Activated naive CD4-positive, alpha-beta T cell treated with anti-CD3 and anti-CD28 coated beads, Interleukin-2, amount 50 U/mL, for 24 hours (primary cell): ENCODE results near the gene S100A1.
"Not testable (repeated sequence)": the region's sequence is repeated elsewhere in the genome, so short reads cannot be mapped to it uniquely, and the experiment has no call there.

Experiments
- H3K27ac Mint-ChIP-seq: one replicate; pipeline ENCODE4 v1.8.0; 2021; ENCODE audit warnings: mild to moderate bottlenecking, mixed read lengths
- H3K27me3 Mint-ChIP-seq: one replicate; pipeline ENCODE4 v1.8.0; 2021; ENCODE audit warnings: mixed read lengths
- H3K36me3 Mint-ChIP-seq: one replicate; pipeline ENCODE4 v1.8.0; 2021; ENCODE audit warnings: mixed read lengths
- H3K4me1 Mint-ChIP-seq: one replicate; pipeline ENCODE4 v1.8.0; 2021; ENCODE audit warnings: mixed read lengths
- H3K4me3 Mint-ChIP-seq: one replicate; pipeline ENCODE4 v1.8.0; 2021; ENCODE audit warnings: mild to moderate bottlenecking, mixed read lengths
- H3K9me3 Mint-ChIP-seq: one replicate; pipeline ENCODE4 v1.8.0; 2021; ENCODE audit warnings: mixed read lengths

The S100A1 gene

GRCh38 chr1:153627715-153628626 lies at the start of gene S100A1:
Gene S100A1 (plus strand): TSS chr1:153628434. CDS start chr1:153630522, 2,088 bp downstream.
- Mint-ChIP-seq H3K27ac (no peak within 1 kb of the TSS), H3K4me3 (no peak within 1 kb of the TSS), H3K27me3 (peaks cover 4% of the 10 kb centered on the region), H3K9me3 (no peaks in the 10 kb centered on the region), H3K4me1 (peaks cover 13% of the 10 kb centered on the region), H3K36me3 (no peaks in the 10 kb centered on the region)

GRCh38 chr1:153578490-153578889 lies 49.7 kb upstream of the S100A1 start:
- Mint-ChIP-seq H3K4me1 (peaks cover 3% of the 10 kb centered on the region), H3K36me3 (no peaks in the 10 kb centered on the region), H3K27ac (peak overlapping the region; percentile 66)

GRCh38 chr1:153578936-153579335 lies 49.3 kb upstream of the S100A1 start:
- Mint-ChIP-seq H3K4me1 (no peaks in the 10 kb centered on the region), H3K27ac (no peak overlapping the region), H3K36me3 (no peaks in the 10 kb centered on the region), H3K4me3 (no peak overlapping the region), H3K27me3 (peaks cover 7% of the 10 kb centered on the region), H3K9me3 (no peaks in the 10 kb centered on the region)

More at GRCh38 chr1:153578490-153578889, 49.7 kb upstream of the S100A1 start:
- H3K9me3 Mint-ChIP-seq = no peaks in the 10 kb centered on the region
- H3K27me3 Mint-ChIP-seq = peaks cover 7% of the 10 kb centered on the region
- no peak overlapping the region for H3K4me3 Mint-ChIP-seq

- H3K36me3 Mint-ChIP-seq, H3K4me3 Mint-ChIP-seq, H3K4me1 Mint-ChIP-seq, H3K27me3 Mint-ChIP-seq, H3K9me3 Mint-ChIP-seq, H3K27ac Mint-ChIP-seq: not testable (repeated sequence)
Measured at GRCh38 chr1:153582836-153583235, 45.4 kb upstream of the S100A1 start.

GRCh38 chr1:153583514-153583913 lies 44.7 kb upstream of the S100A1 start:
- not testable (repeated sequence) for H3K4me1 Mint-ChIP-seq, H3K27ac Mint-ChIP-seq, H3K4me3 Mint-ChIP-seq, H3K9me3 Mint-ChIP-seq, H3K36me3 Mint-ChIP-seq, H3K27me3 Mint-ChIP-seq

DNA sequence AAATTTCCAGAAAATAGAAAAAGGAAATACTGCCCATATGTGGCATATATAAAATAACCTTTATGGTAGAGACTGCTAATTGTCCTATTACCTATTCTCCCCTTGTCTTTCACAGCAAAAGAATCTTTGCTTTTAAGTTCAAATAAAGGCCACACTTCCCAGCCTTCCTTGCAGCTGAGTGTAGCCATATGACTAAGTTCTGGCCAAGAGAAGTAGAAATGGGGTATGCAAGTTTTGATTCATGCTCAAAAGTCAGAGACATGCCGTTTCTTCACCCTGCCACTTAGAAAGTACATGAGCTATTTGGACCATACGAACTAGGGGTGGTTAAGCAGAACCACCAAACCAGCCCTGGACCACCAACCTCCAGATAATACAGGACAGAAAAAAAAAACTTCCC lies 44.3 kb upstream of the S100A1 start:
- Mint-ChIP-seq H3K4me3 (no peak overlapping the region), H3K4me1 (no peaks in the 10 kb centered on the region)

DNA sequence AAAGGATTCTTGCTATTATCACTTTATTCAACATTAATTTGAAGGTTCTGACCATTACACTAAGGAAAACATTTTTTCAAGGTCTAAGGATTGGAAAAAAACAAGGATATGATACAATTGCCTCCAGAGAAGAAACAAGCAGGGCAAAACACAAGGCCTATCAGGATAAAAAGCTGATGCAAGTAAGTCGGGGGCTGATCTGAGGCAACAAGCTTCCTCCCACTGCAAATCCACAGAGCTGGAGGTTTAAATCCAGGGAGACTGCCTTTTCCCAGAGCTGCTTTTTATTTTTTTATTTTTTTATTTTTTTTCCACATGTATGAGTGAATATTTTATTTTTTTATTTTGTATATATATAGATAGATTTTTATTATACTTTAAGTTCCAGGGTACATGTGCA lies 43.2 kb upstream of the S100A1 start:
- Mint-ChIP-seq H3K9me3 (no peaks in the 10 kb centered on the region), H3K27me3 (no peaks in the 10 kb centered on the region), H3K4me3 (no peak overlapping the region), H3K4me1 (no peaks in the 10 kb centered on the region), H3K36me3 (no peaks in the 10 kb centered on the region), H3K27ac (no peak overlapping the region)

More for the DNA sequence above, 44.3 kb upstream of the S100A1 start:
- no peak overlapping the region for H3K27ac Mint-ChIP-seq
- H3K27me3 Mint-ChIP-seq = no peaks in the 10 kb centered on the region
- no peaks in the 10 kb centered on the region for H3K9me3 Mint-ChIP-seq
- H3K36me3 Mint-ChIP-seq = no peaks in the 10 kb centered on the region

GRCh38 chr1:153586347-153586746 lies 41.9 kb upstream of the S100A1 start:
- H3K36me3 Mint-ChIP-seq = no peaks in the 10 kb centered on the region
- no peaks in the 10 kb centered on the region for H3K4me1 Mint-ChIP-seq
- no peaks in the 10 kb centered on the region for H3K9me3 Mint-ChIP-seq
- no peak overlapping the region for H3K4me3 Mint-ChIP-seq
- no peak overlapping the region for H3K27ac Mint-ChIP-seq
- H3K27me3 Mint-ChIP-seq = no peaks in the 10 kb centered on the region

DNA sequence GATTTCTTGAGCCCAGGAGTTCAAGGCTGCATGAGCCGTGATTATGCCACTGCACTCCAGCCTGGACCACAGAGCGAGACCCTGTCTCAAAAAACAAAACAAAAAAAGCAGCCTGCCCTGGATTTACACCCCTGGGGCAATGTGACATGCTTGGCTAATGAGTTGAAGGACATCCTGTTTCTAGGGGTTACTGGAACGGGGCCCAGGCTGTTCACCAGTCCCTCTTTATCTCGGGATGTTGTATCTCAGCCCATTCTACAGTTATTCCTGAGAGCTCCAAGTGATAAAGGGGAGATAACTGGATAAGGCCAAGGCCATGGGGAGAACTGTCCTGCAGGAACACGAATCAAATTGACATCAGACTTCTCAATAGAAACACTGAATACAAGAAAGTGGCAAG lies 40.9 kb upstream of the S100A1 start:
- Mint-ChIP-seq H3K36me3 (no peaks in the 10 kb centered on the region), H3K4me1 (no peaks in the 10 kb centered on the region), H3K9me3 (no peaks in the 10 kb centered on the region), H3K27me3 (no peaks in the 10 kb centered on the region), H3K27ac (no peak overlapping the region), H3K4me3 (no peak overlapping the region)

DNA sequence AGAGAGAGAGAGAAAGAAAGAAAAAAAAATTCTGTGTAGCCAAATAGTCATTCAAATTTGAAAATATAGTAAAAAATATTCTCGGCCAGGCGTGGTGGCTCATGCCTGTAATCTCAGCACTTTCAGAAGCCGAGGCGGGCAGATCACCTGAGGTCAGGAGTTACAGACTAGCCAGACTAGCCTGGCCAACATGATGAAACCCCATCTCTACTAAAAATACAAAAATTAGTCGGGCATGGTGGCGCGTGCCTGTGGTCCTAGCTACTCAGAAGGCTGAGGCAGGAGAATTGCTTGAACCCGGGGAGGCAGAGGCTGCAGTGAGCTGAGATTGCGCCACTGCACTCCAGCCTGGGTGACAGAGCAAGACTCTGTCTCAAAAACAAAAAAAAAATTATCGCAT lies 40.2 kb upstream of the S100A1 start:
- H3K36me3 Mint-ChIP-seq, H3K27ac Mint-ChIP-seq, H3K4me1 Mint-ChIP-seq, H3K27me3 Mint-ChIP-seq, H3K4me3 Mint-ChIP-seq, H3K9me3 Mint-ChIP-seq: not testable (repeated sequence)

GRCh38 chr1:153588482-153588881 lies 39.8 kb upstream of the S100A1 start:
- Mint-ChIP-seq H3K9me3 (no peaks in the 10 kb centered on the region), H3K36me3 (no peaks in the 10 kb centered on the region), H3K27me3 (no peaks in the 10 kb centered on the region), H3K27ac (no peak overlapping the region), H3K4me3 (no peak overlapping the region), H3K4me1 (no peaks in the 10 kb centered on the region)

DNA sequence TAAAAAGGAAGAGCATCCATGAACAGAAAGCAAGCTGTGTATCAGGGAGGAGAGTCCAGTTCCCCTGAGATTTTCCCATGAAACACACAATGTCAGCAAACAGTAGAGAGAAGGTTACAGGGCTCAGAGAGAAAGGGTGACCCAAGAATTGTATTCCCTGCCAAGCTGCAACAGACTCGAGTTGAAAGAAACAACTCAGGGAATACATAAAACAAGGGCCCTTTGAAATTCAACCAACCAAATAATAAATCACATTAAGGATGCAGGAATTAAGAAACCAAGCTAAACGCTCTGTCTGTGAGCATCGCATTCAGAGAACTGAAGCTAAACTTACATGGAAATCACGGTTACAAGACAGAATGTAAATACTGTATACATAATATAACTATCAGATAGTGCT lies 35.5 kb upstream of the S100A1 start:
- Mint-ChIP-seq H3K9me3 (no peaks in the 10 kb centered on the region), H3K36me3 (no peaks in the 10 kb centered on the region), H3K27me3 (no peaks in the 10 kb centered on the region), H3K27ac (no peak overlapping the region), H3K4me3 (no peak overlapping the region), H3K4me1 (no peaks in the 10 kb centered on the region)

GRCh38 chr1:153597206-153597605 lies 31.0 kb upstream of the S100A1 start:
- Mint-ChIP-seq H3K9me3 (no peaks in the 10 kb centered on the region), H3K27ac (no peak overlapping the region), H3K4me1 (peaks cover 9% of the 10 kb centered on the region), H3K4me3 (no peak overlapping the region), H3K36me3 (no peaks in the 10 kb centered on the region), H3K27me3 (no peaks in the 10 kb centered on the region)

GRCh38 chr1:153598309-153599172 lies 29.7 kb upstream of the S100A1 start:
- Mint-ChIP-seq H3K4me1 (peaks cover 15% of the 10 kb centered on the region), H3K9me3 (no peaks in the 10 kb centered on the region), H3K27me3 (no peaks in the 10 kb centered on the region), H3K36me3 (no peaks in the 10 kb centered on the region), H3K27ac (no peak overlapping the region), H3K4me3 (no peak overlapping the region)

DNA sequence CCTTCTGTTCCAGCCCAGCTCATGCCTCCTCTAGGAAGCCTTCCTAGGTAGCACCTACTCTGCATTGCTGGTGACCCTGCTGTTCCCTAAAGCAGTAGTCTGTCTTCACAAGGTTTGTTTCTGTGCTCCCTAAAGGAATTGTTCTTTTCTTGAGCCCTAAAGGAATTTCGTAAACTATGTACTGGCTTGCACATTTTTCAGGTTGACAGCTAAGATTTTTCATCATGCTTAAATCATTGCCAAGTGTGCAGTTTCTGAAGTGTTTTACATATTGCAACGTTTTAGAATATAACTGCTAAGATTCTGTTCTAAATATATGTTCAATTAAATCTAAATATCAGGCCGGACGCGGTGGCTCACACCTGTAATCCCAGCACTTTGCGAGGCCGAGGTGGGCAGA lies 28.4 kb upstream of the S100A1 start:
- no peak overlapping the region for H3K27ac Mint-ChIP-seq
- no peaks in the 10 kb centered on the region for H3K27me3 Mint-ChIP-seq
- H3K4me1 Mint-ChIP-seq = peaks cover 15% of the 10 kb centered on the region
- no peaks in the 10 kb centered on the region for H3K9me3 Mint-ChIP-seq
- no peaks in the 10 kb centered on the region for H3K36me3 Mint-ChIP-seq
- no peak overlapping the region for H3K4me3 Mint-ChIP-seq

GRCh38 chr1:153602749-153603148 lies 25.5 kb upstream of the S100A1 start:
- Mint-ChIP-seq H3K4me1 (peaks cover 15% of the 10 kb centered on the region), H3K4me3 (no peak overlapping the region), H3K27me3 (no peaks in the 10 kb centered on the region), H3K9me3 (no peaks in the 10 kb centered on the region), H3K27ac (no peak overlapping the region), H3K36me3 (no peaks in the 10 kb centered on the region)
